Heart left ventricle (tissue), 16 donors: ENCODE measurements around the gene IGFBPL1. TPM values are rescaled to one million over a fixed set of nuclear protein-coding genes. Genes with fewer than 3 reads are reported as not detected.

Experiments
- ATAC-seq, 4 donors: fragments of 200-7000 bp; cut with Tn5 transposase; one replicate each; pipeline ENCODE4 v1.9.1; 2020 to 2022; ENCODE audit warnings: moderate library complexity in 4 of 4, mild to moderate bottlenecking in 3 of 4, moderate number of reproducible peaks in 1 of 4
- DNase-seq, 5 donors: peaks; one replicate each; pipeline ENCODE4 v3.0.0-alpha.2; 2020
- H3K27ac ChIP-seq, 12 donors: fragments of 200-600 bp; sonication (generic) in 4 of 12; one replicate each; pipeline versions ENCODE4 v1.5.0 to v1.8.0; 2016 to 2022; ENCODE audit warnings: mild to moderate bottlenecking in 2 of 12
- H3K27me3 ChIP-seq, 9 donors: fragments of 200-600 bp; sonication (generic) in 2 of 9; one replicate each; pipeline versions ENCODE4 v1.5.1 to v1.8.0; 2016 to 2022; ENCODE audit warnings: mild to moderate bottlenecking in 3 of 9
- H3K36me3 ChIP-seq, 9 donors: fragments of 200-600 bp; sonication (generic) in 2 of 9; one replicate each; pipeline versions ENCODE4 v1.5.0 to v1.8.0; 2018 to 2022; ENCODE audit warnings: mild to moderate bottlenecking in 2 of 9
- H3K4me1 ChIP-seq, 12 donors: fragments of 200-600 bp; sonication (generic) in 4 of 12; one replicate each; pipeline versions ENCODE4 v1.5.0 to v1.8.0; 2016 to 2022; ENCODE audit warnings: mild to moderate bottlenecking in 3 of 12
- H3K4me3 ChIP-seq, 12 donors: fragments of 200-600 bp; sonication (generic) in 4 of 12; one replicate each; pipeline versions ENCODE4 v1.5.0 to v1.8.0; 2017 to 2022; ENCODE audit warnings: mild to moderate bottlenecking in 9 of 12, moderate library complexity in 4 of 12
- H3K9me3 ChIP-seq, 12 donors: fragments of 200-600 bp; sonication (generic) in 4 of 12; one replicate each; pipeline versions ENCODE4 v1.5.0 to v1.8.0; 2016 to 2022; ENCODE audit warnings: mild to moderate bottlenecking in 1 of 12
- POLR2A ChIP-seq, 2 donors: fragments of 450-650 bp; IDR thresholded peaks; one replicate each; pipeline ENCODE4 v1.6.1; 2017; ENCODE audit warnings: antibody characterized with exemption in 2 of 2, mild to moderate bottlenecking in 2 of 2, moderate library complexity in 2 of 2
- WGBS, 4 donors: extraction: QIAGEN DNeasy Blood & Tissue Kit in 2 of 4; methylation state at CpG; one replicate each; pipeline versions ENCODE4 v1.1.5 to v1.1.7; 2013 to 2018; 5-methylcytosine and 5-hydroxymethylcytosine counted together
- intact Hi-C, 10 donors: fragments of 100-400 bp; cut with DNase I; formaldehyde crosslinking; loops; one replicate each; pipeline versions ENCODE4 v1.11.1 to v1.14.2; 2022
- polyA plus RNA-seq, 2 donors: library from polyadenylated mRNA; stranded (reverse); fragments of 200-250 nt; gene quantifications; one replicate each; pipeline ENCODE4 v1.2.3, GENCODE V29; 2013
- total RNA-seq, 9 donors: library from RNA; depleted of rRNA in 2 of 9; stranded (reverse); fragments of >200 nt in 2 of 9; fragmentation: NEBNext Ultra II Directional in 3 of 9; extraction: Animal tissue kit (Norgen Biotek cat#: 25700) in 3 of 9; gene quantifications; one replicate each; pipeline versions ENCODE4 v1.1.0 to v1.2.4, GENCODE V29; 2016 to 2023
- TF ChIP-seq, protein P1 (sequence below), 12 donors: fragments of 200-600 bp; sonication (generic) in 4 of 12; IDR thresholded peaks; one replicate each; pipeline versions ENCODE4 v1.5.0 to v1.8.0; 2018 to 2022; ENCODE audit warnings: antibody characterized with exemption in 12 of 12, mild to moderate bottlenecking in 5 of 12
- donor health status: ischemic (EF 13 %, LVEDD 7.1; RV severe dilation, severe dysfunction).
- donor health status: healthy with polysubstance abuse.
- donor health status: DM: no; HTN: yes; CAD: no.
- donor health status: DM: no; HTN: no; CAD: no.
- donor health status: ischemic (EF 25% LVEDD 6.9; RV normal size, moderate dysfunction).
- donor health status: ischemic (EF 25% LVEDD 5.7; RV mildly dilated, moderate dysfunction).
- donor health status: healthy.
- donor health status: DM: yes; HTN: yes; CAD: no.
- donor health status: ischemic (EF 35%, LVEDD 5.7; RV mildly dilated, moderate dysfunction).
- donor health status: nonischemic (EF 11% LVEDD 7.7; RV severe dilation, severe dysfunction).
- donor health status: DM: yes; HTN: yes; CAD: no.
- donor health status: PGD.
- donor health status: ischemic (EF 29% LVEDD 5.4; RV normal size, mild dysfunction).
- donor health status: nonischemic (EF 23%, LVEDD 6.1; RV moderate dilation, normal function).

Gene IGFBPL1
- total and polyA plus RNA-seq, 11 donors: 0.19 to 0.26 TPM; not detected in 9

- H3K9me3 ChIP-seq: peaks cover 0 to 18% (median 3%) of the 10 kb centered on the region in 12 donors
- no peaks in the 10 kb centered on the region for H3K27me3 ChIP-seq
- H3K36me3 ChIP-seq: no peaks in the 10 kb centered on the region
- WGBS, 4 donors: 40 to 90% (median 67%) methylated on average over 1 of the region's 1 CpG
- intact Hi-C loops: no loop called here
- peak overlapping the region in 1 of 12 donors; percentile 84 for H3K27ac ChIP-seq
- peaks cover 0 to 20% (median 2%) of the 10 kb centered on the region in 12 donors for H3K4me1 ChIP-seq
- ATAC-seq (no peak), DNase-seq (no peak)
- TF ChIP-seq, protein P1, sequence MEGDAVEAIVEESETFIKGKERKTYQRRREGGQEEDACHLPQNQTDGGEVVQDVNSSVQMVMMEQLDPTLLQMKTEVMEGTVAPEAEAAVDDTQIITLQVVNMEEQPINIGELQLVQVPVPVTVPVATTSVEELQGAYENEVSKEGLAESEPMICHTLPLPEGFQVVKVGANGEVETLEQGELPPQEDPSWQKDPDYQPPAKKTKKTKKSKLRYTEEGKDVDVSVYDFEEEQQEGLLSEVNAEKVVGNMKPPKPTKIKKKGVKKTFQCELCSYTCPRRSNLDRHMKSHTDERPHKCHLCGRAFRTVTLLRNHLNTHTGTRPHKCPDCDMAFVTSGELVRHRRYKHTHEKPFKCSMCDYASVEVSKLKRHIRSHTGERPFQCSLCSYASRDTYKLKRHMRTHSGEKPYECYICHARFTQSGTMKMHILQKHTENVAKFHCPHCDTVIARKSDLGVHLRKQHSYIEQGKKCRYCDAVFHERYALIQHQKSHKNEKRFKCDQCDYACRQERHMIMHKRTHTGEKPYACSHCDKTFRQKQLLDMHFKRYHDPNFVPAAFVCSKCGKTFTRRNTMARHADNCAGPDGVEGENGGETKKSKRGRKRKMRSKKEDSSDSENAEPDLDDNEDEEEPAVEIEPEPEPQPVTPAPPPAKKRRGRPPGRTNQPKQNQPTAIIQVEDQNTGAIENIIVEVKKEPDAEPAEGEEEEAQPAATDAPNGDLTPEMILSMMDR (IDR thresholded peaks at IDR 0.05): no peak
- no peak for TF ChIP-seq POLR2A (IDR thresholded peaks at IDR 0.05)
- H3K4me3 ChIP-seq: no peak overlapping the region
These were observed 37.2 kb downstream of the IGFBPL1 start for GRCh38 chr9:38387066-38387465.

- peak overlapping the region in 1 of 12 donors; percentile 9 for H3K27ac ChIP-seq
- intact Hi-C loops: no loop called here
- no peak for ATAC-seq
These were observed 37.8 kb downstream of the IGFBPL1 start for GRCh38 chr9:38386319-38386895.

DNA sequence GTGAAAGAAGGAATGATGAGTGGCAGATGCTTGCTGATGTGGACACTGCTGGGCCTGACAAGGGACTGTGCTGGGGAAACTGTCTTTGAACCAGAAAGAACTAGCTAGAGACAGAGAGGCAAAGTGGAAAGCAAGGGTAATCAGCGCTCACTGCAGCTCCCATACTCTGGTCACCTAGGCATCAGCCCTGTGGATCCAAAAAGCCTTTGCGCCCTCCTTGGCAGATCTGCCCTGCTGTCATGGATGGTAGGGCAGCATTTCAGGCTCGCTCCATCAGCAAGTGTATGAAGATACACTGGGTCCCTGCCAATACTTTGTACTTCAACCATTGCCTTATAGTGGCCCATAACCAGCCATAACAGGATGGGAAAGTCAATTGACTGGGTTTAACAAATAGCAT is 38.4 kb downstream of the IGFBPL1 start:
- Histone ChIP-seq H3K4me3 (no peak overlapping the region), H3K27me3 (no peaks in the 10 kb centered on the region), H3K4me1 (peaks cover 0 to 17% (median 0%) of the 10 kb centered on the region in 12 donors), H3K27ac (peak overlapping the region in 1 of 12 donors; percentile 9), H3K9me3 (peaks cover 0 to 18% (median 3%) of the 10 kb centered on the region in 12 donors), H3K36me3 (no peaks in the 10 kb centered on the region)
- no peak for ATAC-seq
- 89 to 98% (median 94%) methylated on average over 1 to 3 of the region's 3 CpGs for WGBS, 4 donors
- intact Hi-C loops: no loop called here
- no peak for DNase-seq
- TF ChIP-seq POLR2A (IDR thresholded peaks at IDR 0.05): no peak
- TF ChIP-seq, protein P1 (IDR thresholded peaks at IDR 0.05): no peak

More at GRCh38 chr9:38386319-38386895, 37.8 kb downstream of the IGFBPL1 start:
- 92 to 95% (median 95%) methylated on average over 4 of the region's 4 CpGs for whole genome bisulfite sequencing, 4 donors
- no peaks in the 10 kb centered on the region for H3K36me3 ChIP-seq
- peaks cover 0 to 18% (median 3%) of the 10 kb centered on the region in 12 donors for H3K9me3 ChIP-seq
- no peaks in the 10 kb centered on the region for H3K27me3 ChIP-seq
- no peak overlapping the region for H3K4me3 ChIP-seq
- TF ChIP-seq, protein P1 (IDR thresholded peaks at IDR 0.05): no peak
- TF ChIP-seq POLR2A (IDR thresholded peaks at IDR 0.05): no peak
- H3K4me1 ChIP-seq: peaks cover 0 to 17% (median 0%) of the 10 kb centered on the region in 12 donors
- no peak for DNase-seq

DNA sequence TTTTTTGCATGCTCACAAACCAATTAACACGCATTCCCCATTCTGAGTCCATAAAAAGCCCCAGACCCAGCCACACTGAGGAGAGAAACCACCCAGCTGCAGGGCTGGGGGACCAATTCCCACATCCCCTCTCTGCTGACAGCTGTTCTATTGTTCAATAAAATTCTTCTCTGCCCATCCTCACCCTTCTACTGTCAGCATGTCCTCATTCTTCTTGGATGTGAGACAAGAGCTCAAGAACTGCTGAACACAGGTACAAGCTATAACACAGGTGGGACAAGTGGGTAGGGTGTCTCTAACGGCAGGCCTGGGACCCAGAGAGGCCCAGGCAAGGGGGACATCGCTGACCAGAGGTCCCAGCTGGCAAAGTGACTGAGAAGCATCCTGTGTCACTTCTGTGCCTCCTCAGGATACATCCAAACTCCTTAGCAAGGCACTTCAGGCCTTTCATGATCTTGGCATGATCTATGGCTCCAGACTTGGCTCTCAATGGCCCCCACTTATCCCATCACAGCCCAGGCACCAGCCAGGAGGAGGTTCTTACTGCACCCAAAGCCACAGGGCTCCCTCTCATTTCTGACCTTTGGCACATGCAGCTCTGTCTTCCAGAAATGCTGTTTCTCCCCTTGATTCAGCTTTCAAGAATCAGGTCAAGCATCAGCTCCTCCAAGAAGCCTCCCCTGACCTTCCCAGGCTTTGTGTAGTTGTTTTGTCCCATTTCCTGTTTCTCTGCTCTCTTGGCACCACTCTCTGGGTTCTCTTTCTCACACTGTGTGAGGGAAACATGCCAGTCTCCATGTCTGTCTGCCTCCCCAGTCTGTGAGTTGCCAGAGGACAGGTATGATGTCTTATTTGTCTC is 39.0 kb downstream of the IGFBPL1 start:
- TF ChIP-seq POLR2A (IDR thresholded peaks at IDR 0.05): no peak
- TF ChIP-seq, protein P1 (IDR thresholded peaks at IDR 0.05): no peak
- peaks cover 0 to 18% (median 3%) of the 10 kb centered on the region in 12 donors for H3K9me3 ChIP-seq
- ATAC-seq: no peak
- intact Hi-C loops: no loop called here
- no peak overlapping the region for H3K4me3 ChIP-seq
- no peak overlapping the region for H3K27ac ChIP-seq
- H3K4me1 ChIP-seq: peaks cover 0 to 18% (median 0%) of the 10 kb centered on the region in 12 donors
- DNase-seq: no peak
- no peaks in the 10 kb centered on the region for H3K36me3 ChIP-seq
- 73 to 85% (median 82%) methylated on average over 3 of the region's 3 CpGs for WGBS, 4 donors
- H3K27me3 ChIP-seq: no peaks in the 10 kb centered on the region
